Activated CD8-positive, alpha-beta memory T cell treated with anti-CD3 and anti-CD28 coated beads, Interleukin-2, amount 10 ng/mL, durations not matched to agents 7 days and 5 days (primary cell): ENCODE results near the gene DSCAM. TPM values are rescaled to one million over a fixed set of nuclear protein-coding genes. Genes with fewer than 3 reads are reported as not detected.

Source experiments
- ATAC-seq: fragments of 150-1000 bp; cut with Tn5 transposase; one replicate; pipeline ENCODE4 v1.10.0; 2021; ENCODE audit warnings: moderate library complexity
- CTCF ChIA-PET: fragments of 350-600 bp; sonication (Branson Sonifier 250); formaldehyde crosslinking; loops from one replicate; lab custom pipeline; 2021; ENCODE audit warnings: antibody characterized with exemption; lab: Charles Lee
- DNase-seq: peaks from one replicate; pipeline ENCODE4 v3.0.0-alpha.2; 2020
- H3K27ac Mint-ChIP-seq: one replicate; pipeline ENCODE4 v1.8.0; 2021; ENCODE audit warnings: mild to moderate bottlenecking, mixed read lengths
- H3K27me3 Mint-ChIP-seq: one replicate; pipeline ENCODE4 v1.8.0; 2021; ENCODE audit warnings: mixed read lengths
- H3K36me3 Mint-ChIP-seq: one replicate; pipeline ENCODE4 v1.8.0; 2021; ENCODE audit warnings: mild to moderate bottlenecking, mixed read lengths
- H3K4me1 Mint-ChIP-seq: one replicate; pipeline ENCODE4 v1.8.0; 2021; ENCODE audit warnings: mixed read lengths
- H3K4me3 Mint-ChIP-seq: one replicate; pipeline ENCODE4 v1.8.0; 2021; ENCODE audit warnings: mild to moderate bottlenecking, moderate library complexity, mixed read lengths
- H3K9me3 Mint-ChIP-seq: one replicate; pipeline ENCODE4 v1.8.0; 2022; ENCODE audit warnings: low read depth, mixed read lengths
- total RNA-seq, 2 experiments: library from RNA; stranded (reverse); gene quantifications; one replicate each; pipeline ENCODE4 v1.2.3, GENCODE V29; 2021

DSCAM gene
- total RNA-seq, 2 experiments from 2014 or later, result not detected

- DNase-seq (no peak), ATAC-seq (no peak)
- Mint-ChIP-seq H3K27ac (no peak overlapping the region), H3K4me3 (no peak overlapping the region), H3K4me1 (no peaks in the 10 kb centered on the region), H3K9me3 (peaks cover 3% of the 10 kb centered on the region), H3K27me3 (no peaks in the 10 kb centered on the region), H3K36me3 (no peaks in the 10 kb centered on the region)
- CTCF ChIA-PET, result no interaction called here
Measured at GRCh38 chr21:40672602-40673001, 174.4 kb downstream of the DSCAM start.

- Mint-ChIP-seq H3K27me3 (no peaks in the 10 kb centered on the region), H3K9me3 (peaks cover 4% of the 10 kb centered on the region), H3K36me3 (no peaks in the 10 kb centered on the region), H3K27ac (no peak overlapping the region), H3K4me1 (no peaks in the 10 kb centered on the region), H3K4me3 (no peak overlapping the region)
- DNase-seq (no peak), ATAC-seq (no peak)
- CTCF ChIA-PET, result no interaction called here
Measured at GRCh38 chr21:40671716-40672115, 175.2 kb downstream of the DSCAM start.

GRCh38 chr21:40668555-40669275, 178.2 kb downstream of the DSCAM start:
- no peak overlapping the region for H3K27ac Mint-ChIP-seq
- H3K4me3 Mint-ChIP-seq, result no peak overlapping the region
- CTCF ChIA-PET, result no interaction called here
- no peaks in the 10 kb centered on the region for H3K4me1 Mint-ChIP-seq
- peaks cover 2% of the 10 kb centered on the region for H3K9me3 Mint-ChIP-seq
- H3K36me3 Mint-ChIP-seq, result no peaks in the 10 kb centered on the region
- H3K27me3 Mint-ChIP-seq, result no peaks in the 10 kb centered on the region
- DNase-seq (no peak), ATAC-seq (no peak)

GRCh38 chr21:40667967-40668366, 179.0 kb downstream of the DSCAM start:
- H3K27me3 Mint-ChIP-seq, result no peaks in the 10 kb centered on the region
- H3K4me3 Mint-ChIP-seq, result no peak overlapping the region
- no peak overlapping the region for H3K27ac Mint-ChIP-seq

GRCh38 chr21:40662889-40663288, 184.1 kb downstream of the DSCAM start:
- Mint-ChIP-seq H3K27me3 (no peaks in the 10 kb centered on the region), H3K27ac (no peak overlapping the region), H3K9me3 (peaks cover 9% of the 10 kb centered on the region), H3K36me3 (no peaks in the 10 kb centered on the region), H3K4me3 (no peak overlapping the region), H3K4me1 (no peaks in the 10 kb centered on the region)
- DNase-seq (no peak), ATAC-seq (no peak)
- CTCF ChIA-PET, result no interaction called here

More at GRCh38 chr21:40667967-40668366, 179.0 kb downstream of the DSCAM start:
- Mint-ChIP-seq H3K36me3 (no peaks in the 10 kb centered on the region), H3K4me1 (no peaks in the 10 kb centered on the region), H3K9me3 (peaks cover 3% of the 10 kb centered on the region)
- DNase-seq, result no peak
- ATAC-seq, result no peak
- CTCF ChIA-PET, result no interaction called here

- CTCF ChIA-PET, result no interaction called here
- H3K4me1 Mint-ChIP-seq, result no peaks in the 10 kb centered on the region
Measured at GRCh38 chr21:40660461-40660860, 186.5 kb downstream of the DSCAM start.

GRCh38 chr21:40658311-40658710, 188.6 kb downstream of the DSCAM start:
- no peak for DNase-seq
- ATAC-seq, result no peak
- Mint-ChIP-seq H3K27me3 (no peaks in the 10 kb centered on the region), H3K9me3 (peaks cover 9% of the 10 kb centered on the region), H3K36me3 (no peaks in the 10 kb centered on the region), H3K4me3 (no peak overlapping the region), H3K27ac (no peak overlapping the region), H3K4me1 (no peaks in the 10 kb centered on the region)
- CTCF ChIA-PET, result interaction anchor here (0.6 kb wide), 1 partner anchor 81 kb away, joined by 3 read pairs; no protein-coding TSS in a partner anchor

More at GRCh38 chr21:40660461-40660860, 186.5 kb downstream of the DSCAM start:
- no peak for DNase-seq
- ATAC-seq, result no peak
- no peak overlapping the region for H3K4me3 Mint-ChIP-seq
- H3K27me3 Mint-ChIP-seq, result no peaks in the 10 kb centered on the region
- no peak overlapping the region for H3K27ac Mint-ChIP-seq
- no peaks in the 10 kb centered on the region for H3K36me3 Mint-ChIP-seq
- H3K9me3 Mint-ChIP-seq, result peaks cover 7% of the 10 kb centered on the region

GRCh38 chr21:40652436-40652835, 194.5 kb downstream of the DSCAM start:
- no peak overlapping the region for H3K27ac Mint-ChIP-seq
- no peak overlapping the region for H3K4me3 Mint-ChIP-seq
- no peak for DNase-seq
- no peaks in the 10 kb centered on the region for H3K36me3 Mint-ChIP-seq
- no peak for ATAC-seq
- peaks cover 4% of the 10 kb centered on the region for H3K9me3 Mint-ChIP-seq
- no peaks in the 10 kb centered on the region for H3K4me1 Mint-ChIP-seq
- H3K27me3 Mint-ChIP-seq, result no peaks in the 10 kb centered on the region
- CTCF ChIA-PET, result no interaction called here

GRCh38 chr21:40647706-40648105, 199.3 kb downstream of the DSCAM start:
- CTCF ChIA-PET, result no interaction called here
- DNase-seq, result no peak
- peaks cover 4% of the 10 kb centered on the region for H3K9me3 Mint-ChIP-seq
- H3K4me1 Mint-ChIP-seq, result no peaks in the 10 kb centered on the region
- H3K27me3 Mint-ChIP-seq, result no peaks in the 10 kb centered on the region
- no peak overlapping the region for H3K27ac Mint-ChIP-seq
- no peak for ATAC-seq
- no peaks in the 10 kb centered on the region for H3K36me3 Mint-ChIP-seq
- no peak overlapping the region for H3K4me3 Mint-ChIP-seq

- Mint-ChIP-seq H3K4me1 (no peaks in the 10 kb centered on the region), H3K4me3 (no peak overlapping the region), H3K9me3 (peaks cover 7% of the 10 kb centered on the region), H3K27me3 (no peaks in the 10 kb centered on the region), H3K36me3 (no peaks in the 10 kb centered on the region), H3K27ac (no peak overlapping the region)
- DNase-seq, result no peak
- ATAC-seq, result no peak
- CTCF ChIA-PET, result no interaction called here
Measured at GRCh38 chr21:40646651-40647050, 200.3 kb downstream of the DSCAM start.

GRCh38 chr21:40641042-40641441, 205.9 kb downstream of the DSCAM start:
- no peak for ATAC-seq
- CTCF ChIA-PET, result no interaction called here
- H3K27me3 Mint-ChIP-seq, result no peaks in the 10 kb centered on the region

GRCh38 chr21:40640266-40640789, 206.6 kb downstream of the DSCAM start:
- CTCF ChIA-PET, result no interaction called here
- H3K27me3 Mint-ChIP-seq, result no peaks in the 10 kb centered on the region
- no peak overlapping the region for H3K4me3 Mint-ChIP-seq
- ATAC-seq (no peak), DNase-seq (no peak)
- H3K36me3 Mint-ChIP-seq, result no peaks in the 10 kb centered on the region
- H3K27ac Mint-ChIP-seq, result no peak overlapping the region
- peaks cover 5% of the 10 kb centered on the region for H3K9me3 Mint-ChIP-seq
- H3K4me1 Mint-ChIP-seq, result no peaks in the 10 kb centered on the region

More at GRCh38 chr21:40641042-40641441, 205.9 kb downstream of the DSCAM start:
- H3K4me3 Mint-ChIP-seq, result no peak overlapping the region
- no peak for DNase-seq
- no peaks in the 10 kb centered on the region for H3K4me1 Mint-ChIP-seq
- H3K27ac Mint-ChIP-seq, result no peak overlapping the region
- H3K9me3 Mint-ChIP-seq, result peaks cover 5% of the 10 kb centered on the region
- no peaks in the 10 kb centered on the region for H3K36me3 Mint-ChIP-seq

GRCh38 chr21:40639616-40640194, 207.3 kb downstream of the DSCAM start:
- H3K27ac Mint-ChIP-seq, result no peak overlapping the region
- H3K4me3 Mint-ChIP-seq, result no peak overlapping the region
- no peaks in the 10 kb centered on the region for H3K27me3 Mint-ChIP-seq
- no peak for DNase-seq
- peaks cover 7% of the 10 kb centered on the region for H3K9me3 Mint-ChIP-seq
- no peaks in the 10 kb centered on the region for H3K4me1 Mint-ChIP-seq
- ATAC-seq, result no peak
- CTCF ChIA-PET, result no interaction called here
- no peaks in the 10 kb centered on the region for H3K36me3 Mint-ChIP-seq
